GM18873 (cell line): ENCODE results near the gene SMTN.
"Not testable (repeated sequence)": the region's sequence is repeated elsewhere in the genome, so short reads cannot be mapped to it uniquely, and the experiment has no call there.

Experiments used
- ATAC-seq: cut with Tn5 transposase; IDR thresholded peaks from one replicate; pipeline ENCODE4 v1.9.1; 2021; ENCODE audit warnings: mild to moderate bottlenecking, moderate library complexity, moderate number of reproducible peaks; ENCODE audit not compliant: unreplicated experiment, low FRiP score

SMTN gene

DNA sequence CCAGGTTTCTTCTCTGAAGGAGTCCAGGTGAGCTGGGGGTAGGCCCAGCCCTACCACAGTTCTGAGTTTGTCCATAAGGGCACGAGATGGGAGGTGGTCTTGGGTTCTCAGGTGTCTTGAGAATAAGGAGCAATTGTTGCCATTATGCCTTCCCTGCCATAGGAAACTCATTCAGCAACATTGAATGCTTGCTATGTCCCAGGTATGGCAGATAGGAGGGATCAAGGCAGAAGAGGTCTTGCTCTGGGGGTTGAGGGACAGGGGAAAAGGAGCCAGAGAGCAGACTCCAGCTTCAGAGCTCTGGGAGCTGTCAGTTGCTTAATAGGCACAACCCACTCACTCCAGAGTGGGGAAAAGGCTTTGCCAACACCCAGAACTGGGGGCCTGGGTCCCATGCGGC, 22.0 kb downstream of the SMTN start:
- no peak for ATAC-seq

DNA sequence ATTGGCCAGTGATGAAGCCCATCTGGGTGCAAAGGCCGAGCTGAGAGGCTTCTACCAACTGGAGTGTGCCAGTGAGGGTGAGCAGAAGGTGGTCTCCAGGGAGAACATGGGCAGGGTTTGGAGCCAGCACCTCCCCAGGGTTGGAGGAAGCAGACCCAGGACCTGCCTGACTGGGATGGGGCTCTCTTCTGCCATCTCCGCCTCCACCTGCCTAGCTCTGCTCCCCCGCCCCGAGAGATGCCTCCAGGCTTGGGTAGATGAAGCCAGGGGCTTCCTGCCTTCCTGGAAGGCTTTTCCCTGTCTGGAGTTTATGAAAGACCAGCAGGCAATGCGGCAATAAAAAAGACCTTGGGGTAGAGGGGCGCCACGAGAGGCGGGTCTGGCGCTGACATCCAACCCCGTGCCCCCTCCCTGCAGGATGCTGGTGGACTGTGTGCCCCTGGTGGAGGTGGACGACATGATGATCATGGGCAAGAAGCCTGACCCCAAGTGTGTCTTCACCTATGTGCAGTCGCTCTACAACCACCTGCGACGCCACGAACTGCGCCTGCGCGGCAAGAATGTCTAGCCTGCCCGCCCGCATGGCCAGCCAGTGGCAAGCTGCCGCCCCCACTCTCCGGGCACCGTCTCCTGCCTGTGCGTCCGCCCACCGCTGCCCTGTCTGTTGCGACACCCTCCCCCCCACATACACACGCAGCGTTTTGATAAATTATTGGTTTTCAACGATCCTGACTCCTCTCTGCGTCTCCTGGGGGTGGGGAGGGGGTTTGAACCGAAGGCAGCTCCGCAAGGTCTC, 23.0 kb downstream of the SMTN start:
- ATAC-seq: no peak

- no peak for ATAC-seq
Measured at GRCh38 chr22:31104869-31105268, 23.8 kb downstream of the SMTN start.

DNA sequence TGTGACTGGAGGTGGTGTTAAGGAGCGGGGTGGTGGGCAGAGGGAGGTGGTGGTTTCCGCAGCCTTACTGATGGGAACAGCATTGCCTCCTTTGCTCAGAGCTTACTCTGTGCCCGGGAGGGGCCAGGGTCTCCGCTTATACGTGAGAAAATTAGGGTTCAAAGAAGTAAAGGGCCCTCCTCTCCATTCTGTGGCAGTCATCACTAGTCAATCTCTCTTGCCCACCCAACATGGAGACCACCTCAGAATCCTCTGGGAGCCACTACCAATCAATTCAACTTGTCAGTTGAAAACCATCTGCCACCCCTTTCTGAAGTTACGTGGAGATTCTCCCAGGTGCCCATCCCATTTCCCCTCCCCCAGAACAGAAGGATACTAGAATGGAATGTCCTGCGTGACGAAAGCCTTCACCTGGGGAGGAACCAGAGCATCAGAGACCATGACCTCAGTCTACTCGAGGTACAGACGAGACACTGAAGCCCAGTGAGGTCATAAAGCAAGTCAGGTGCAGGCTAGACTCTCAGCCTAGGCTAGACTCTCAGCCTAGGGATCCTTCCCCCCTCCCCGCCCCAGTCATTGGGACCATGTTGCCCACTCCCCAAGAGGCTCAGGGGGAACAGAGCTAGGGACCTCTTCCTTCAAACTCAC, 24.3 kb downstream of the SMTN start:
- no peak for ATAC-seq

DNA sequence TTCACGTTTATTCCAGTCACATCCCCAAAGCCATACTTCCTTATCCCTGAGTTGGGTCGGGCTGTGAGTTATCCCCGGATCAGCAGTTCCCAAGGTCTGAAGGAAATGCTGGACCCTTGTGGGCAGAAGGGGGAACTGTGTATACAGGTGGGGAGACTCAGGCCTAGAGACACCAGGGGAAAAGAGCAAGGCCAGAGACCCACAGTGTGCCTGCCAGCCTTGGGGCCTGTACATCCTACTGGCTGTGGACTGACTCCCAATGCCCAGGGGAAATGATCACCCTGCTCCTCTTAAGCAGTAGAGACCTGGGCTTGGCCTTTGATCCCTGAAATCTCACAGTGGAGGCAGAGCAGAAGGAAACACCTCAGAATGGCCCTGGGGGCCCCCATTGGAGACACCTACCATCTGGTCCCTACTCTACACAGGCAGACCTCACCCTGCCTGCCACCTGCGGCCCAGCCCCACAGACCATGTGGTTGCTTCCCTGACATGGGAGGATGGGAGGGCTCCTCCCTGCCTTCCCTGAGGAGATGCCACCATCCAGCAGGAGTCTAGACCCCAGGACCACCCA, 25.0 kb downstream of the SMTN start:
- no peak for ATAC-seq

DNA sequence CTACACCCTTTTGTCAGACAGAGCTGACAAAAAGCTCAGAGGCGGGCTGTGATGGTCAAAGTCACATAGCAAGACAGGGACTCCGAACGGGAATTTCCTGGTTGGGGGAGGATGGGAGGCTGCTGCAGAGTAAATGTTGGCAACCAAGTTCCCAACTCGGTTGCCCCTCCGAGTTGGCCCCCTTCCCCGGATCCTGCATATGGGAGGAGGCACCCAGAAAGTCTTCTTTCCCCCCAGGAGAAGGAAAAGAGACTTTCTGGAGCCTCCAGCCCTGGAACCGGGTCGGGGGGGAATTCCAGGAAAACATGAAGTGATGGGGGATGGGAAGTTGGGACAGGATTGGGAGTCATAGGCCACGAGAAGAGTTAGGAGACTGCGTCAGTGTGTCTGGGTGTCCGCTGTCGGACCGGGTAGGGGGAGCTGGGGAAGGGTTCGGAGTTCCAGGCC, 25.6 kb downstream of the SMTN start:
- no peak for ATAC-seq

- ATAC-seq: peak; percentile 53
Measured at GRCh38 chr22:31107178-31107893, 26.2 kb downstream of the SMTN start, which contains the start of gene SELENOM. Gene SELENOM (minus strand): TSS chr22:31107568. CDS start chr22:31107505, 63 bp downstream.

DNA sequence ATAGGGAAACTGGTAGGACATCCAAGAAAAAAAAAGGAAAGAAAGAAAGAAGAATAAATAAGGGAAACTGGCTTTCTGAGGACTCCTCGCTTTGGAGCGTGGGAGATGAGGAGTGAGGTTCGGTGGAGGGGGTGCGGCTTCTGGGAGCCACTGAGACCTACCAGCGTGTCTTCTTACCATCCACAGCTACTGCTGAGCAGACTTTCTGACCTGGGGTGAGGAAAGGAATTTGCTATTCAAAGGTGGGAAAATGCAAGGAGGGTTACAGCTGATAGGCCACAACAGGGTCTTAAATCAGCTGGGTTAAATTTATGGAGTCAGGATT, 26.7 kb downstream of the SMTN start:
- no peak for ATAC-seq

GRCh38 chr22:31112547-31113091, 31.5 kb downstream of the SMTN start:
- not testable (repeated sequence) for ATAC-seq

DNA sequence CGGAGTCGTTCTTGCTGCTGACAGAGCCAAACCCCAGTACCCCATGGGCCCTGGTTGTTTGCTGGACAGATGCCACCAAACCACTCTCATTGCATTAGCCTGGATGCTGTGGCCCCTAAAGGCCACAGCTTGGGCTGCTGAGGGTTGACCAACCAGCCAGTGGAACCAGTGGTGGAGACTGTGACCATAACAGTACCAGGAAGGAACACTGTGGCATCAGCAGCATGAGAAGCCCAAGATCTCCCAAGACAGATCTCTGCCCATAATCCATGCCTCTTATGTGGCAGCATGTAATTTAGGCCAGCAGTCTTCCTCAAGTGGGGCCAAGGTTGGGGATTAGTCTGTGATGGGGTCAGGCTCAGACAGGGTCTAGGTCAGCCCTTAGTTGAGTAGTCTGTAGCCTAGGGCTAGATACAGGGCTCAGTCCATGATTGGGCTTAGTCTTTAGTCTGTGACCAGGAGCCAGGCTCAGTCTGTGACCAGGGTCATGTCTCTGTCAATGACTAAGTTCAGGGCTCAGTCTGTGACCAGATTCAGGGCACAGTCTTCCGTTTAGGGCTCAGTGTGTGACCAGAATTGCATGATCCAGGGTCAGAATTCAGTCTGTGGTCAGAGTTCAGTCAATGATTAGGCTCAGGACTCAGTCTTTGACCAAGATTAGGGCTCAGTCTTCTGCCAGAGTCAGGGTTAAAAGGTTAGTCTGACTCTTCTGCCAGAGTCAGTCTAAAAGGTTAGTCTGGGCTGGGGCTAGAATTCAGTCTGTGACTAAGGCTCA, 37.1 kb downstream of the SMTN start:
- no peak for ATAC-seq

DNA sequence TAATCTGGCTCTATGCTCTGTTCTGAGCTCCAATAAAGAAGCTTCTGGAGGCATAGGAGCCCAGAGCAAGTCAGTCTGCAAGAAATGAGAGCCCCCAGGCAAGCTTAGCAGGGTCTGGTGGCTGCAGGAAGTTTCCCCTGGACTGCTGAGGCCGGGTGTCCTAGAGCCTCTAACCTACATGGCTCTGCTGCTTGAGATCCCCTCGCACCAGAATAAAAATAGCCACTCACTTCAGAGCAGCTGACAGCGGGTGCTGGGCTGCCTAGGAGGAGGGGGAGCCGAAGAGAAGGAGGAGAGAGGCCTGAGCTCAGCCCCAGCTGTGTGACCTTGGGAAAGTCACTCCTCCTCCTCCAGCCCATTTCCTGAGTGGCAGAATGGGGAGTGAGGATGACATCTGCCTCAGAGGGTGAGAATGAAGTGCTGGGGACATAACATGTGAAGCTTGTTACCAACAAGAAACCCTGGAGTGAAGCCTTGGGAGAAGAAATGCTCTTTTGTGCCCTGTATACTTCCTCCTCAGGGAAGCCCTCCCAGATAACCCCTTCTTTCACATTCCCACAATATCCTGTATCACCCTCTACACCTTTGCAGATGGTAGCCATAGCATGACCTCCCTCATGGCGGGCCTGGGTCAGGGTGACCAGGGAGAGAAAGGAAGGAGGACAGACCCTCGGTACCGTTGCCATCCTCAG, 38.1 kb downstream of the SMTN start:
- ATAC-seq: no peak

GRCh38 chr22:31120230-31120629, 39.1 kb downstream of the SMTN start:
- no peak for ATAC-seq

DNA sequence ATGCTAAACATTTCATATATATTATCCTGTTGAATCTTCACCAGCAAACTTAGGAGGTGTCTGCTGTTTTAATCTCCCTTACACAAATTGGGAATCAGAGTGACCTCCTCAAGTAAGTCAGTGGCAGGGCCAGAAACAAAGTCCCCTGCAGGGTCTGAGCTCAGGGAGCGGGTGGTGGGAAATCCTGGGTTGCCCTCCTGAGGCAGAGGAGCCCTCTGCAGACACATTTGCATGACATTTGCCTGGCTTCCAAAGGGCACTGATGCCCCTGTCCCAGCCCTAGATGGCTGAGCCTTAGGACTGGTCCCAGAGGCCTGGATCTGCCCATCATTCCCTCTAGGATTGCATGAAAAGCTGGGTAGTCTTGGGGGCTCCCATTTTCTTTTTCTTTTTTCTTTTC, 39.5 kb downstream of the SMTN start:
- no peak for ATAC-seq

GRCh38 chr22:31121403-31121802, 40.3 kb downstream of the SMTN start:
- ATAC-seq: no peak

DNA sequence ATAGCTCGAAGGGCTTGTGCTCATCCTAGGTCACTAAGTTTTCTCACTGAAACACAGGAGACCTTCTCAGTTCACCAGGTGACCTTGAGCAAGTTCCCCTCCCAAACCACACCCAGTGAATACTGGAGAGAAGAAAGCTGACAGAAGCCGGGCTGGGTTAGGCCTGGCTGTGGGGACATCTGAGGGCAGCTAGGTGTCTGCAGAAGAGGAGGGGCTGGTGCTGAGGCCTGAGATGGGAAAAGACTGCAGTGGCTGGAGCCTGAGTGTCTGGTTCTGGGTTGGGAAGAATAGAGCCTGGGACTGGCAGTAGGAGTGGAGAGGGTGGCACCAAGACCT, 41.0 kb downstream of the SMTN start:
- ATAC-seq: no peak

GRCh38 chr22:31122532-31123291, 41.6 kb downstream of the SMTN start, which contains the start of gene INPP5J:
Gene INPP5J (plus strand): TSS chr22:31122966. CDS start chr22:31123015, 49 bp downstream.
- ATAC-seq: no peak

DNA sequence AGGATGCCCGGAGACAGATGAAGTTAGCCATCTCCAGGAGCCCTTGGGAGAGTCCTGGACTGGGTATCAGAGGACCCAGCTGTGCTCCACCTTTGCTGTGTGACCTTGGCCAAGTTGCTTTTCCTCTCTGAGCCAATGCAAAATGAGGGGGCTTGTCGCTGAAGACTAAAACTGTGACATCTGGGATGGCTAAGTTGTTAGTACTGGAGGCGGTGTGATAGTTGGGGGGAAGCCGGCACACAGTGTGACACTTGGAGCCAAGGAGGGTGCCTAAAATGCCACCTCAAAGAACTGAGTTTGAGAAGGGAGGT, 42.1 kb downstream of the SMTN start:
- ATAC-seq: no peak

DNA sequence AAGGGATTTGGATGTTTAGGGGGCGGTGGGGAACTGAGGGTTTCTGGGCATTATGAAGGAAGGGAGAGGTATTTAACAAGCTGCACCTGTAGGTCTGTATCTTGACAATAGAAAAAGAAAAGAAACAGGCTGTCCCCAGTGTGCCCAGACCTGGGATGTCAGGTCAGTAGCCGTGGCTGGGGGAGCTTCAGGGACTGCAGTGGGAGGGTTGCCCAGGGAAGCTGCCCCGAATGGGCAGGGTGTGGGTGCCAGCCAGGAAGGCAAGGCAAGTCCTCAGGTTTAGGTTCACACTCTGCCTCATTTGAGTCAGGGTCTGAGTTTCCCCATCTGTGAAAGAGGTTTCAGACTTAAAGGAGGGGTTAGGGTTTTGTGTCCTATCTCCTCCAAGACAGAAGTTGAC, 43.2 kb downstream of the SMTN start:
- ATAC-seq: no peak
